ELF-1 (cell line): ENCODE results near the gene CUL5.

Source experiments
- DNase-seq: peaks from one replicate; pipeline ENCODE4 v3.0.0-alpha.2; 2016; ENCODE audit warnings: low read depth, low spot score

The CUL5 gene

DNA sequence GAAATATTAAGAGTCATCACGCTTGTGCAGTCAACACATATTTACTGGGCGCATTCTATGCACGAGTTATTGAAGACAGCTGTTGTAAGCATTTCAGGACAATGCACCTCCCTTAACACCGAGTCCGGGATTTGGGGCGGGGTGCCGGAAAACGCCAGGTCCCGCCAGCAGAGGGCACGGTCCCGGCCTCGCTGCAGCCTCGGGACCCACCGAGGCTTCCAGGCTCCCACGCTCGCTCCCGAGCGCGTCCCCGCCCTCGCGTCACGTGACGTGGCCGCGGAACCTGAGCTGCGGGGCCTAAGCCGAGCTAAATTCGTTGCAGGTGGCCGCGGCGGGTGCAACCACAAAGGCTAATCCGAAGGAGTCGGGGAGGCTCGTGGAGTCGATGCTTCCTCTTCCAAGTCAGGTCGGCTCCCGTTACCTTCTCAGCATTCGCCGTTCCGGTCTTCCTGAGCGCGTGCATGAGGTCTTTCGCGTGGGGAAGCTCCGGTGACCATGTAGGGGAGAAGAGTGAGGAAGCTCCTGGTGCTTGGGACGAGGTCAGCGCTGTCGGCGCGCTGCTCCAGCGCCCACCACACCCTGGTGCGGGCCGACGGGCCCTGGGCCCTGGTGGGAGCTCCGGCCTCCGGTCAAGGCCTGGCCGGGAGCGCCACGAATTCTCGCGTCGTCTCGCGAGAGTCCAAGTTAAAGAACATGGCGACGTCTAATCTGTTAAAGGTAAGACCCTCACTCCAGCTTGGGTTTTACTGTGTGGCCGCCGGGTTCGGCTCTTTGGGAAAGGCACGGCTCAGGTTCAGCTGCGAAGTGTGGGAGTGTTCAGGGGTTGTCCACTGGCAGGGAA, at the start of gene CUL5:
Gene CUL5, plus strand, starts transcription at position 243 of the 841 bp plus-strand sequence. Its CDS starts 451 bp downstream, at position 694.
- peak; percentile 94 for DNase-seq

GRCh38 chr11:107961480-107961879, 47.2 kb upstream of the CUL5 start:
- no peak for DNase-seq

- no peak for DNase-seq
Observed at GRCh38 chr11:107962181-107962580, 46.5 kb upstream of the CUL5 start.

GRCh38 chr11:107963091-107963490, 45.6 kb upstream of the CUL5 start:
- no peak for DNase-seq

DNA sequence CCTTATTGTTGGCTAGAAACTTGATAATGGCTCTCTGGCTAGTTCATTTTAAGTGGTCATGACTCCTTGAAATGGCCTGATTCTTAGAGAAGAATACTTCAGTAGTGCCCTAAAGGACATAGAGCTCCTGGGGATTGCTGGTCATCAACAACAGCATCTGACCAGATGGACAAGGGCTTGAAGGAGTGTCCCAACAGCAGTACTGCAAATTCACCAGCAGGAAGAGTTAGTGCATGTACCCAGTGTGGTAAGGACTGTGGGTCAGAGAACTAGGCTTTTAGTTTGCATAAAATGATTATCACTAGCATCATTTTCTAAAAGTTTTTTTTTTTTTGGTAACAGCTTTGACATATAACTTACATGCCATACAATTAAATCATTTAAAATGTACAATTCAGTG, 39.5 kb upstream of the CUL5 start:
- no peak for DNase-seq

- DNase-seq: no peak
Observed at GRCh38 chr11:107970049-107970448, 38.6 kb upstream of the CUL5 start.

DNA sequence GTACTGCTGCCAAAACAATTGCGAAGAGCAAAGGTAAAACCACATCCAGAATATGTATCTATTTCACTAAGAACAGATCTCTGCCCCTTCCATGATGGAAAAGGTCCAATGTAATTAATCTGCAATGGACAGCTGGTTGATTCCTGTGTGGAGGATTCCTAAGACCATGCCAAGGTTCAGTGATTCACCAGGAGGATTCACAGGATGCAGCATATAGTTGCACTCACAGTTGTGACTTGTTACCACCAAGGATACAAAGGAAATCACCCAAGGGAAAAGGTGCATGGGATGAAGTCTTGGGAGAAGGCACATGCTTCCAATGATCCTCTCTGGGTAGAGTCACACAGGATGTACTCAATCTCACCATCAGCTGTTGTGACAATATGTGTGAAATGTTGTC, 35.1 kb upstream of the CUL5 start:
- DNase-seq: no peak

DNA sequence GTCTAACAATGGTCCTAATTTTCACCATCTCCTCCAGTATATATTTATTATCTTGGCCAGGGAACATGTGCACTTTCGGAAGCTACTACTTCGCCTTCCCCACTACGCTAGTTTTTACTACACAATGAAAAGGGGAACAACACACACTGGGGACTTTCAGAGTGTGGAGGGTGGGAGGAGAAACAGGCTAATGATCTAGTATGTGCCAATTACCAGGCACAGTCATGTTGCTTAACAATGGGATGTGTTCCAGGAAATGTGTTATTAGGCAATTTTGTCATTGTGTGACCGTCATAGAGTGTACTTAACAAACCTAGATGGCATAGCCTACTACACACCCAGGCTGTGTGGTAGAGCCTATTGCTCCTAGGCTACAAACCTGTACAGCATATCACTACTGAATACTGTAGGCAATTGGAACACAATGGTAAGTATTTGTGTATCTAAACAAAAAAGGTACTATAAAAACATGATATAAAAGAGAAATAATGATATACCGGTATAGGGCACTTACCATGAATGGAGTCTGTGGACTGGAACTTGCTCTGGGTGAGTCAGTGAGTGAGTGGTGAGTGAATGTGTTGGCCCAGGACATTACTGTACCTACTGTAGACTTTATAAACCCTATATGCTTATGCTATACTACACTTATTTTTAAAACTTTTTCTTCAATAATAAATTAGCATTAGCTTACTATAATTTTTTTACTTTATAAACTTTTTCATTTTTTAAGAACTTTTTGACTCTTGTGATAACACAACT, 20.1 kb upstream of the CUL5 start:
- no peak for DNase-seq

- DNase-seq: peak; percentile 8
Observed at GRCh38 chr11:107991868-107992414, 16.8 kb upstream of the CUL5 start.

DNA sequence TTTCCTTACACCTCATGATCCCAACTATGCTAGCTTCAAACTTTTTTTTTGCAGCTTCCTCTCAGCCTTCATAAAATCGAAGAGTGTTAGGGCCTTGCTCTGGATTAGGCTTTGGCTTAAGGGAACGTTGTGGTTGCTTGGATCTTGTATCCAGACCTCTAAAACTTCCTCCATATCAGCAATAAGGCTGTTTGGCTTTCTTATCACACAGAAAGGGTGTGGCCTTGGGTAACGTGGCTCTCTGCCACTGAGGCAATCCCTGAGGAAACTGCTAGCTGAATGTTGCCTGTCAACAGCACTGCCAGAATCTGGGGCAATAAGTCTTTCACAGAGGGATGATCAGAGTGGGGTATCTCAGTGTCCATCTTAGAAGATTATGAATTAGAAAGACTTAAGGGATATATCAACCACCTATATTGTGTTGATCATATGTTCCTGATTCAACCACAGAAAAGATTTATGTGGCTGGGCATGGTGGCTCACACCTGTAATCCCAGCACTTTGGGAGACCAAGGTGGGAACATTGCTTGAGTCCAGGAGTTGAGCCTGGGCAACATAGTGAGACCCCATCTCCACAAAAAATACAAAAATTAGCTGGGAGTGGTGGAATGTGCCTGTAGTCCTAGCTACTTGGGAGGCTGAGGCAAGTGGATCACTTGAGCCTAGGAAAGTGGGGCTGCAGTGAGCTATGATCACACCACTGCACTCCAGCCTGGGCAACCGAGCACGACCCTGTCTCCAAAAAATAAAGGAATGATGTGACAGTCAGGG, 12.5 kb upstream of the CUL5 start:
- peak; percentile 16 for DNase-seq

DNA sequence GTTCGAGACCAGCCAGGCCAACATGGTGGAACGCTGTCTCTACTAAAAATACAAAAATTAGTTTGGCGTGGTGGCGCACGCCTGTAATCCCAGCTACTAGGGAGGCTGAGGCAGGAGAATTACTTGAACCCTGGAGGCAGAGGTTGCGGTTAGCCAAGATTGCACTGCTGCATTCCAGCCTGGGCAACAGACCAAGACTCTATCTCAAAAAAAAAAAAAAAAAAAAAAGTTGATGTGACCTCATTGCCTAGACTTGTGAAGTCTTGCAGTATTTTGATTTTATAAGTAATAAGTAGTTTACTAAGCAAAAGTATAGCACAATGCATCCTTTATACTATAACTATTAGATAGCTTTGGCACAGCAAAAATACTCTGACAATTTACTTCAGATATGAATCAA, 9.9 kb upstream of the CUL5 start:
- DNase-seq: no peak

- DNase-seq: peak; percentile 81
Observed at GRCh38 chr11:107999759-108000455, 8.8 kb upstream of the CUL5 start.

- no peak for DNase-seq
Observed at GRCh38 chr11:108002476-108002875, 6.2 kb upstream of the CUL5 start.

DNA sequence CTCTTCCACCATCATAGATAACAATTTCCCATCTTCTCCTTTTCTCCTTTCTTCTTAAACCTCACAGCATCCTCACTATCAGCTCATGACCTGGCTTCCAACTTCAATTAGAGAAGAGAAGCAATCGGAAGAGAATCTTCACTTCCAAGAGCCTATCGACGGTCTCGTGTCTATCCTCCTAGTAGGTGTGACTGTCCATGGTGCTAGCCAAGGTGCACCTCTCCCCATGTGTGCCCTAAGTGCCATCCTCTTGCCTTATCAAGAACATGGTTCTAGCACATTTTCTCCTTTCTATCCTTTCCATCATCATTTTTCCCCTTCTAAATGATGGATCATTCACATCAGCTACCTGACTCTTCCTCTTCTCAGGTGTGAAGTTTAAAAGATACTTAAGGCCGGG, 5.1 kb upstream of the CUL5 start:
- DNase-seq: no peak

DNA sequence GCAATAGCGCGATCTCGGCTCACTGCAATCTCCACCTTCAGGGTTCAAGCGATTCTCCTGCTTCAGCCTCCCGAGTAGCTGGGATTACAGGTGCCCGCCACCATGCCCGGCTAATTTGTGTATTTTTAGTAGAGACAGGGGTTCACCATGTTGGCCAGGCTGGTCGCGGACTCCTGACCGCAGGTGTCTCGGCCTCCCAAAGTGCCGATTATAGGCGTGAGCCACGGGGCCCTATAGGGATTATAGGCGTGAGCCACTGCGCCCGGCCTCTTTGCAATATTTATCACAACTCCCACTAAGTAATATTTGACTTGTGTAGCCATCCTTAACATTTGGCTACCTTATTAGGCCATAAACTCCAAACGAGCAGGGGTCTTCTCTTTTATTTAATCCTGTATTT, 879 bp upstream of the CUL5 start:
- no peak for DNase-seq

DNA sequence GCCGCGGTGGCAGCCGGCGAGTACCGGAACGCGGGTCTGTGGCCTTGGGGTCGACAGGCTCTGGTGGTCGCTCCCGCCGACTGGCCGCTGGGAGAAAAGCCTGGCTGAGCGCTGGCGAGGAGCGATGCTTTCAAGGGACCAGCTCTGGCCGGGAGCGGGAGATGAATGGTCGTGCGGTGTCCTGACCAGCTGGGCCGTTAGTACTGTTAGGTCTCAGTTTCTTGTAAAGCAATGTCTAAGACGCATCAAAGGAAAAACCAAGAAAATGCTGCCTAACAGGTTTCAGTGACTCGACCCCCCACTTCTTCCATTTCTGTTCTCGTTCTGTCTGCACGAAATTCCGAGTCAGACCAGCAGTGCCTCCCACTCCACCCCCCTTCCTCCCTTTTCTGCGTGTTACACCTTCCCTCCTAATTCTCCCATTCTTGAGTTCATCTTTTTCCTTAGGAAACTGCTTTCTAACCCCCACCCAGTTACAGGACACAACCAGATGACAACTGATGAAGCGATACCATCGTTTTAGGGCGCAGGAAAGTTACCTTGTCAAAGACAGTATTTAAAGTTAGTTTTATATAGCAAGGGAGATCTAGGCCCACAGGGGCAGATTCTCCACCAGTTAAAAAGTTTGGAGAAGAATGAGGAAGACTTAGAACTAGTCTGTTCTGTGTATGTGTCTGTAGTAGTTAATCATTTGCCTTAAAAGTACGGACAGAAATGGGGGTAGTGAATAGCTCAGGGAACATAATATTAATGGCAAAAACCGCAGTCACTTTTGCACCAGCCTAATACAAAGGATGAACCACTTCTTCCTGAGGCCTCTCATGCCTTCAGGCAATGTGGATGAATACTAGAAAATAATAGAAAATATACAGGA, 1.0 kb downstream of the CUL5 start:
- DNase-seq: no peak

- DNase-seq: no peak
Observed at GRCh38 chr11:108012139-108012725, 3.5 kb downstream of the CUL5 start.

DNA sequence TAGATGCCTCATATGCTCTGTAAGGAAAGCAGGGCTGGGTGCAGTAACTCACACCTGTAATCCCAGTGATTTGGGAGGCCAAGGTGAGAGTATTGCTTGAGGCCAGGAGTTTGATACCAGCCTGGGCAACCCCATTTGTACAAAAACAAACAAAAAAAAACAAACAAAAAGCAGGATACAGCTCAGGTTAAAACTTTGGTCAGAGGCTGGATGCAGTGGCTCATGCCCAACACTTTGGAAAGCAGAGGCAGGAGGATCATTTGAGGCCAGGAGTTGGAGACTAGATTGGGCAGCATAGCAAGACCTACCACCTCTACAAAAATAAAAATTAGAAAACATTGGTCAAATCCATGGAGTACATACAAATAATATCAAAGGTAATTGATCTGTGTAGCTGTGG, 7.9 kb downstream of the CUL5 start:
- DNase-seq: no peak

- DNase-seq: no peak
Observed at GRCh38 chr11:108018708-108019107, 10.0 kb downstream of the CUL5 start.
